Iris pigment epithelial cell (primary cell): Measurements from ENCODE around the gene COMMD1.
A peak's percentile ranks its signal among the peaks of the same experiment; 100 is the strongest.
"Not testable (repeated sequence)": the region's sequence is repeated elsewhere in the genome, so short reads cannot be mapped to it uniquely, and the experiment has no call there.

Source experiments
- DNase-seq: peaks from one replicate; pipeline ENCODE4 v3.0.0-alpha.2; 2011; ENCODE audit warnings: low read depth

The COMMD1 gene

DNA sequence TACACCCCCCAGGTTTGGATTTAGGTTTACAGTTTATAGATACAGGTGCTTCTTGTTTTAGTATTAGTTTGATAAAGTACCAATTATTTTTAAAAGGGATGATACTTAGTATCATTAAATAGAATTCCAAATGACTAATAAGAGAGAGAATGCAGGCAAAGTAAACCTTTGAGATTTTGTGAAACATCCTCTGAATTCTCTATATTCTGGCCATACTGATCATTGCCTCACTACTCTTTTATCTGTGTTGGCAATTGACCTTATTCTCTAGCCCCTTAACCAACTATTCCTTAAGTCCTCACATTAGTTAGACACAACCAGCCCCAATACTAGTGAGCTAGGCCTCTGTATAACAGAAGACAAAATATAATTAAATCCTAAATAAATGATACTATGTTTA is 125.4 kb downstream of the COMMD1 start:
- peak; percentile 6 for DNase-seq

DNA sequence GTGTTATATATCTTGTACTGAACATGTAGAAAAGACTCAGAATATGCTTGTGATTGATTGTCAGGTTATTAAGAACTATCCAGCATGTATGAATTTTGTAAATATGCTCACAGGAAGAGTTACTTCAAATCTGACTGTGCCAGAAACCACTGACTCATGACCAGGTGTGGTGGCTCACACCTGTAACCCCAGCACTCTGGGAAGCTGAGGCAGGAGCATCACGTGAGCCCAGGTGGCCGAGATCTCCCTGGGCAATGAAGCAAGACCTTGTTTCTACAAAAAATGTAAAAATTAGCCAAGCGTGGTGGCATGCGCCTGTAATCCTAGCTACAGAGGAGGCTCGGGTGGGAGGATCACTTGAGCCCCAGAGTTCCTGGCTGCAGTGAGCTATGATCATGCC is 126.6 kb downstream of the COMMD1 start:
- DNase-seq, result no peak

DNA sequence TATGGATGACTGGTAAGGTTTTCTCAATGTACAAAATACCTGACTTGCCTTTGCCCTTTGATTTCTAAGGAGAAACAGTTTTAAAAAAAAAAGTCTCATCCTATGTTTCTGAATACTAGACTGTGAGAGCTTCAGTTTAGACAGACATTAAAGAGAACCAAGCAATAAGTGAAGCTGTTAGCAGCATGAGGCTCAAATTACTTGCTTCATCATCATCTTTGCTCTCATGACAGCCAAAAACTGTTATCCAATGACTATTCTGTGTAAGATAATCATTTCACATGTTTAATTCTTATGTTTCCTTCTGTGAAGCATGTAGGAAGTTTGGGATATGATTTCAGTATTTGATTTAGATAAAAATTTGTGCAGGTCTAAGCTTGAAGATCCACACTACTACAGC is 129.2 kb downstream of the COMMD1 start:
- peak; percentile 7 for DNase-seq

DNA sequence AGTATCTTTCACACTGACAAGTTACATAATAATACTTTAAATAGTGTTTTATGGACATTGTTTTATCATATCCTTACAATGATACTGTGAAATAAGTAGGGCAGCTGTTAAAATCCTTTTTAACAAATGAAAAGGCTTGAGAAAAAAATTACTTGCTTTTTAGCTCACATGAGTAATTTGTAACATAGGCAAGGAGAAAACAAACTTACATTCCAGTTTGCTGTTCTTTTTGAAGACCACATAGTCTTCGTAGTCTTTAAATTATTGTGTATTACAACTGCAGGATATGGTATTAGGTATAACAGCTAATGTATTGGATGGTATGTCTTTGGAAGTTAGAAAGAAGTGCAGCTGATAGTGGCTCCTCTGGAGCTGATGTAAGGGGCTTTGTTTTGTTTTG is 130.8 kb downstream of the COMMD1 start:
- no peak for DNase-seq

DNA sequence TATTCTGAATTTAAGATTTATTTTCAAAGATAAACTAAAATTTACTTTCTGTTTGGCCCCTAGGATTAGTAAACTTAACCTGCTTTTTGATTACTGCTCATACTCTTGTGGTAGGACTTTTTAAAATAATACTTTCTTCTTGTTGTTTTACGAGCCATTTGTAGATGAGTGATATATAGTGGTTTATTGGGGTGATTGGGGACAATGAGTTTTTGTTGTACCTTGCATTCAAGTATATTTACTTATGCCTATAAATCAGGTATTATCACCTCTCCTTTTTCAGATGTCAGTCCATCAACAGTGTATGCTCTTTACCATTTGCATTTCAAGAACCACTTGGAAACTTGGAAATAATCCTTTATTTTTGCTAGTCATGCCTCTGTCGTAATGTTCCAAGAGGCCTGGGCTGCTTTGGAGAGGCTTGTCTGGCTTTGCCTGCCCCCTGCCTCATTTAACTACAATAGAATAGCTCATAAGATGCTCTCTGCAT is 131.3 kb downstream of the COMMD1 start:
- no peak for DNase-seq

DNA sequence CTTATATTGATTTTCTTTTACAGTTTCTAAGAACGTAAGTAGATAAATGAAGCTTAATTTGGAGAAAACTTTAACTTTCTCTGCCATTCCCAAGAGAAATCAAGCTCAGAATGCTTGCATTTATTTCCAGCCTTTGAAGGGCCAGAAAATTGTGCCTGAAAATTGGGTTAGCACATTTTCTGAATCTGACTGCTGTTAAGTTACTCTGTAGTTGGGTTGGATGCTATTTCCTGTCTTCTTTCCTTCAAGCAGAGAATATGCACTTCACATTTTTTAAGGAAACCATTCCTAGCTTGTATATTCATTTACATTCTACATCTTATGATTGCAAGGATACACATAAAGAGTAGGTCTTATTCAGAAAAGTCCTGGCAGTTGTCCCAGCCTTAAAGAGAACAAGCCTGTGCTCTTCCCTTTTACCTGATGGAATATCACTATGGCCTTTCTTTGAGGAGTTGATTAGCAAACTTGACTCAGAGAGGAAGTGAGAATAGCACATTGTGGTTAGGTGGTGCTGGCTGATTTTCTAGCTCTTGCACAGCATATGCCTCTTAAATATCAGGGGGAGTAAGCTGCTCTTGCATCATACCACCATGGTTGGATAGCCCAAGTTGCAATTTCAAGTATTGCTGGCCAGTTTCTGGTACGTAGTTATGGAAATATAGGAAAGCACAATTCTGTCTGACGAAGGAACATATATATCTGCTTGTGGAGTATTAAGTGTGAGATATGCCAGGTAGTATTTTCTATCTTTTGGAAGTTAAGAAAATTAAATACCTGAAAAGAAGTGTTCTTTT is 133.7 kb downstream of the COMMD1 start:
- DNase-seq, result peak; percentile 92

DNA sequence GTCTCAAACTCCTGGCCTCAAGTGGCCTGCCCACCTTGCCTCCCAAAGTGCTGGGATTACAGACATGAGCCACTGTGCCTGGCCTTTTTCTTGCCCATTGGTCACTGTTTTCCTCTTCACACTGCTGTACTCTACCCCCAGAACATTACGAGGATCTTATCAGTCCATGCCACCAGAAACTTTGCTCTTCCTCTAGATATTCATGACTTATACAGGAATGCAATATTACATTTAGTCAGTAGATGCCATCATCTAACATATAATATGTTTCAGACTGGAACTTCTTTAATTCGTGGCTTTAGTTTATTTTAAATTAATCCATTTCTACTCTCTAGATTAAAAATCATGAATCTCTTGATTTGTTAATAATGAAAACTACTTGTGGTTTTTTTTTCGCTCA is 135.5 kb downstream of the COMMD1 start:
- no peak for DNase-seq

DNA sequence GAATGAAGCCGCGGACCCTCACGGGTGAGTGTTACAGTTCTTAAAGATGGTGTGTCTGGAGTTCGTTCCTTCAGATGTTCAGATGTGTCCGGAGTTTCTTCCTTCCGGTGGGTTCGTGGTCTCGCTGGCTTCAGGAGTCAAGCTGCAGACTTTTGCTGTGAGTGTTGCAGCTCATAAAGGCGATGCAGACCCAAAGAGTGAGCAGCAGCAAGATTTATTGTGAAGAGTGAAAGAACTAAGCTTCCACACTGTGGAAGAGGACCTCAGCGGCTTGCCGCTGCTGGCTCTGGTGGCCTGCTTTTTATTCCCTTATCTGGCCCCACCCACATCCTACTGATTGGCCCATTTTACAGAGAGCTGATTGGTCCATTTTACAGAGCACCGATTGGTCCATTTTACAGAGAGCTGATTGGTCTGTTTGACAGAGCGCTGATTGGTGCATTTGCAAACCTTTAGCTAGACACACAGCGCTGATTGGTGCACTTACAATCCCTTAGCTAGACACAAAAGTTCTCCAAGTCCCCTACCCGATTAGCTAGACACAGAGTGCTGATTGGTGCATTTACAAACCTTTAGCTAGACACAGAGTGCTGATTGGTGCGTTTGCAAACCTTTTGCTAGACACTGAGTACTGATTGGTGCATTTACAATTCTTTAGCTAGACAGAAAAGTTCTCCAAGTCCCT is 136.4 kb downstream of the COMMD1 start:
- DNase-seq, result not testable (repeated sequence)

DNA sequence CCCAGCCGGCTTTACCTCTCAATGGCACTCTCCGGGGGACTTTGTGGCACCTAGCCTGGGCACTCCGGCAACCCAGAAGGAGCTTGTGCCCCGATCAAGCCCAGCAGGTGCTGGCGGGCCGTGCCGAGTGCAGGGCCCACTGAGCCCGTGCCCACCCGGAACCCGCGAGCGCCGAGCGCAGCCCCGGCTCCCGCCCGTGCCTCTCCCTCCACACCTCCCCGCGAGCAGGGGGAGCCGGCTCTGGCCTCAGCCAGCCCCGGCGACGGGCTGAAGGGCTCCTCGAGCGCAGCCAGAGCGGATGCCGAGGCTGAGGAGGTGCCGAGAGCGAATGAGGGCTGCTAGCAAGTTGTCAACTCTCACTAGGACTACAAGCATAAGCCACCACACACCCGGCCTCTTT is 136.9 kb downstream of the COMMD1 start:
- DNase-seq, result no peak

DNA sequence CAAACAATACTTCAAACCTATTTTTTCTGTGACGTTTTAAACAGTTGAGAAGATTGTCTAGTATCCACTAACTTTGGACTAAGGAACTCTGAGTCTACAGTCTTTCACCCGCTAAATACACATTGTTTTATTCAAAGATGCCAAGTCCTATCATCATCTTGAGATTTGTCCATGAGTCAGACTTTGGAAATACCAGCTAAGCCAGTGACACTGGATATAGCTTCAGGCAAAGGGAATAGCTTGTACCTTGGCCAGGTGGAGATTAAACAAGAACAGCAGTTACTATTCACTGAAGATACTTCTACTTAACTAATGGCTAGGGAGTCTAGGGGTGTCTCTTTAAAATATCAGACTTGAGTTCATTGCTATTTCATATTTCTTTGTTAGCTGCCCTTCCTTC is 137.5 kb downstream of the COMMD1 start:
- DNase-seq, result peak; percentile 16

DNA sequence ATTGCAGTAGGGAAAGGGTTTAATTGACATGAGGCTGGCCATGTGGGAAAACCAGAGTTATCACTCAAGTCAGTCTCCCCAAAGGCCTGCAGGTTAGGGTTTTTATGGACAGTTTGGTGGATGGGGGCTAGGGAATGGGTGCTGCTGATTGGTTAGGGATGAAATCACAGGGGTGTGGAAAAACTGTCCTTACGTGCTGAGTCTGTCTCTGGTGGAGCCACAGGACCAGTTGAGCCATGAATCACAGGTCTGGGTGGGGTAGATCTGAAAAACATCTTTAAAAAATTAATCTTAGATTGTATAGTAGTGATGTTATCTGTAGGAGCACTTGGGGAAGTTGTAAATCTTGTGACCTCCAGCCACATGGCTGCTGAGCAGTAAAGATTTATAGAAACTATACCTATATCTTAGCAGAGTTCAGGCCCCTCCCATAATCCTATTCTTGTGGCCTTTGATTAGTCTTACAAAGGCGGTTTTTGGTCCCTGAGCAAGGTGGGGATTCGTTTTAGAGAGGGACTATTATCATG is 139.6 kb downstream of the COMMD1 start:
- DNase-seq, result no peak

DNA sequence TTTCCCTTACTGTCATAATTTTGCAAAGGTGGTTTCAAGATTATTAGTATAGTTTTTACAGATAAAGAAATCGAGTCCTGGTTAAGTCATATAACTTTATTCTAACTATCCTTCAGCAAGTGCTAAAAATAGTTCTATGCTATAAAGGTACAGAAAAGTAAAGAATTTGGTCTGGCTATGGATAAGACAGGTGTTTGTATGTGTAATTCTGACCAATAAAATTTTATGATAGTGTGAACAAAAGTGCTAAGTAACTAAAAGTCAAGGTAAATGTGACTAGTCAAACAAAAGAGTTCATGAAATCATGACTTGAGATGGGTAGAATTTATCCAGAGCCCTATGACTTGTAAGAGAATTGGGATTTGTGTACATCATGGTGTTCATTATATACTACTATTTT is 140.7 kb downstream of the COMMD1 start:
- DNase-seq, result no peak

DNA sequence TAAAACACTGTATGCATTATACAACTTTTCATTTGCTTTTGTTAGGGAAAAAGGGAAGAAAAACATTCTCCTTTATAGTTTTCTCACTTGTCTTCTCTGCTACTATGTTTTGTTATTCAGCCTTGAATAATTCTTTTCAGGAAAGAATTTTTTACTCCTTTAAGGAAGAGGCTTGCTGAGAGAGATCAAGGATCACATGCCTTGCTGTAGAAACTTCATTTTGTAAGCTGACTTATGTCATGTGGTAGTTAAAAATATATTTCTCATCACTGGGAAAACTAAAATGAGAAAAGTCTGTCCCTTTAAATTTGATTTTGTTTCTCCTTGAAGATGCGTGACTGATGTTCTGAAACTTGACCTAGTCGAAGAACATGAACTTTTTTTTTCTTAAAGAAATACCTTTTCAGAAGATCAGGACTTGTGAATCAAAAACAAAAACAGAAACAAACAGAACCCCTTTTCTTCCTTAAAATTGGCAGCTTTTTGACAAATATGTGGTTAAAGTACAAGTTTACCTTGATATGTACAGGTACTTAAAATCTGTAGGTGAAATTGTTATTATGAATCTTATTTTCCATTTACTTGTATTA is 145.1 kb downstream of the COMMD1 start:
- DNase-seq, result no peak

DNA sequence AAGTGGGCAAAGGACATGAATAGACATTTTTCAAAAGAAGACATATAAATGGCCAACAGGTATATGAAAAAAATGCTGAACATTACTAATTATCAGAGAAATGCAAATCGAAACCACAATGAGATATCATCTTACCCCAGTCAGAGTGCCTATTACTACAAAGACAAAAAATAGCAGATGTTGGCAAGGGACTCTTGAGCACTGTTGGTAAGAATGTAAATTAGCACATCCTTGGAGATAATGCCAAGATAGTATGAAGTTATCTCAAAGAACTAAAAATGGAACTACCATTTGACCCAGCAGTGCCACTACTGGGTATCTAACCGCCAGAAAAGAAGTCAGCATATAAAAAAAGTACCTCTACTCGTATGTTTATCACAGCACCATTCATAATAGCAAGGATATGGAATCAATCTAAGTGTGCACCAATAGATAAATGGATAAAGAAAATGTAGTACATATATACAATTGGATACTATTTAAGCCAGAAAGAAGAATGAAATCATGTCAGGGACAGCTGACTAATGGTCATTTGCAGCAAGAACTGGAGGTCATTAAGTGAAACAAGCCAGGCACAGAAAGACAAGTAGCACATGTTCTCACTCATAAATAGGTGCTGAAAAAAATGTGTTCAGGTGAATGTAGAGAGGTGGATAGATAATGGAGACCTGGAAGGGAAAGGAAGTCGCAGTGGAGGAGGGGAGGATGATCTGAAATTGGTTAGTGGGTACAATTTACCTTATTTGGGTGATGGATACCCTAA is 148.7 kb downstream of the COMMD1 start:
- DNase-seq, result no peak

DNA sequence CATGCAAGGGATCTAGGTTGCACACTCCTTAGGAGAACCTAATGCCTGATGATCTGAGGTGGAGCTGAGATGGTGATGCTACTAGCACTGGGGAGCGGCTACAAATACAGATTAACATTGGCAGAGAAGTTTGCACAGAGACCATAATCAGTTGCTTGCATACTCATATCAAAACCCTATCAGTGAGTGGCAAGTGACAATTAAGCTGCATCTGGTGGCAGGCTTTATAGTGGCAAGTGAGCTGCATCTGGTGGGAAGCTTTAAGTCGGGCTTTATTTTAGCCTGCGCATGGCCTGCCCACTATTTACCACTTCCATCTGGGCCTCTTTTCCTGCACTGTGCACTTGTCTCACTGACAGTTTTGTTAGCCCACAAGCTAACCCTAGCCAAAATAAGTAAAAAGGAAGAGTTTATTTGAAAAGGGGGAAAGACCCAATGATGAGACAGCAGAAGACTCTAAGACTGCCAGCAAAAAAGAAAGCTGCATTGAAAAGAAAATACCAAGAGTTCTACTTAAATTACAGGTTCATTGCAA is 149.5 kb downstream of the COMMD1 start:
- no peak for DNase-seq

DNA sequence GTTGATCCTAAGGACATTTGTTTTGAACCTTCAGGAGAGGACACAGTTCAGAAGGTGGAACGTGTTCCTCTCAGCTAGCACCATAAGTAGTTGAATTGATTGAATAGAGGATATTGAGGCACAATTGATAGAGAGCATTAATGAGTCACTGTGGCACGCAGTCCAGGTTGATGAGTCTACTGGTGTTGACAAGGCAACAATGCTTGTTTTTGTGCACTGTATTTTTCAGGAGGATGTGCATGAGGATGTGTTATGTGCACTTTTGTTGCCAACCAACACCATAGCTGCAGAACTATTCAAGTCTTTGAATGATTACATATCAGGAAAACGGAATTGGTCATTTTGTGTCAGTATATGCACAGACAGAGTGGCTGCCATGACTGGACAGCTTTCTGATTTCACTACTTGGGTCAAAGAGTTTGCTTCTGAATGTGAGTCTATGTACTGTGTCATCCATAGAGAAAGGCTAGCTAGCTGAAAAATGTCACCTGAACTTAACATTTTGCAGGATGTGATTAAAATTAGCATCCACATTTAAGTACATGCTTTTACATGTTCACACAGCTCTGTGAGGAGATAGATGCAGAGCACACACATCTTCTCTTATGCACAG is 150.4 kb downstream of the COMMD1 start:
- no peak for DNase-seq

DNA sequence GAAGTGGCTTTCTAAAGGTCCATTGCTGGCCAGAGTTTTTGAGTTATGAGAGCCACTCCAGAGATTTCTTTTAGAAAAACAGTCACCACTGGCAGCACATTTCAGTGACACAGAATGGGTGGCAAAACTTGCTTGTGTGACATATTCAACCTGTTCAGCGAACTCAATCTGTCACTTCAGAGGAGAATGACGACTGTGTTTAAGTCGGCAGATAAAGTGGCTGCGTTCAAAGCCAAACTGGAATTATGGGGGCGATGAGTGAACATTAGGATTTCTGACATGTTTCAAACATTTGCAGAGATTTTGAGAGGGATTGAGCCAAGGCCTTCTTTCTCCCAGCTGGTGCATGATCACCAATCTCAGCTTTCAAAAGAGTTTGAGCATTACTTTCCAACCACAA is 150.9 kb downstream of the COMMD1 start:
- no peak for DNase-seq

DNA sequence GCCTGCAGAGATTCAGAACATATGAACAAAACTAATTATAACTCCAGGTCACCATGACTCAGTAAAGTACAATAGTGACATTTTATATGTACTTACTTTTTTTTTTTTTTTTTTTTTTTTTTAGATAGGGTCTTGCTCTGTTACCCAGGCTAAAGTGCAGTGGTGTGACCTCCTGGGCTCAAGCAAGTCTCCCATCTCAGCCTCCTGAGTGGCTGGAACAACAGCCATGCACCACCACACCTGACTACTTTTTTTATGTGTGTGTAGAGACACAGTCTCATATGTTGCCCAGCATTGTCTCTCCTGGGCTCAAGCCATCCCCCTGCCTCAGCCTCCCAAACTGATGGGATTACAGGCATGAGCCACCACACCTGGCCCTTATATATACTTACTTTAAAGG is 159.8 kb downstream of the COMMD1 start:
- DNase-seq, result no peak

DNA sequence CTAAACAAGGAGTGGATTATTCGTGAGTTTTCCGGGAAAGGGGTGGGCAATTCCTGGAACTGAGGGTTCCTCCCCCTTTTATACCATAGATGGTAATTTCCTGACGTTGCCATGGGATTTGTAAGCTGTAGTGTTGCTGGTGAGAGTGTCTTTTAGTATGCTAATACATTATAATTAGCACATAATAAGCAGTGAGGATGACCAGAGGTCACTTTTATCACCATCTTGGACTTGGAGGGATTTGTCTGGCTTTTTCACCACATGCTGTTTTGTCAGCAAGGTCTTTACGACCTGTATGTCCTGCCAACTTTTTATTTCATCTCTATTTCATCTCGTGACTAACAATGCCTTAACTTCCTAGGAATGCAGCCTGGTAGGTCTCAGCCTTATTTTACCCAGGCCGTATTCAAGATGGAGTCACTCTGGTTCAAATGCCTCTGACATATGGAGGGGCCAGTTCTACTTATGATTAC is 165.7 kb downstream of the COMMD1 start:
- DNase-seq, result peak; percentile 7

DNA sequence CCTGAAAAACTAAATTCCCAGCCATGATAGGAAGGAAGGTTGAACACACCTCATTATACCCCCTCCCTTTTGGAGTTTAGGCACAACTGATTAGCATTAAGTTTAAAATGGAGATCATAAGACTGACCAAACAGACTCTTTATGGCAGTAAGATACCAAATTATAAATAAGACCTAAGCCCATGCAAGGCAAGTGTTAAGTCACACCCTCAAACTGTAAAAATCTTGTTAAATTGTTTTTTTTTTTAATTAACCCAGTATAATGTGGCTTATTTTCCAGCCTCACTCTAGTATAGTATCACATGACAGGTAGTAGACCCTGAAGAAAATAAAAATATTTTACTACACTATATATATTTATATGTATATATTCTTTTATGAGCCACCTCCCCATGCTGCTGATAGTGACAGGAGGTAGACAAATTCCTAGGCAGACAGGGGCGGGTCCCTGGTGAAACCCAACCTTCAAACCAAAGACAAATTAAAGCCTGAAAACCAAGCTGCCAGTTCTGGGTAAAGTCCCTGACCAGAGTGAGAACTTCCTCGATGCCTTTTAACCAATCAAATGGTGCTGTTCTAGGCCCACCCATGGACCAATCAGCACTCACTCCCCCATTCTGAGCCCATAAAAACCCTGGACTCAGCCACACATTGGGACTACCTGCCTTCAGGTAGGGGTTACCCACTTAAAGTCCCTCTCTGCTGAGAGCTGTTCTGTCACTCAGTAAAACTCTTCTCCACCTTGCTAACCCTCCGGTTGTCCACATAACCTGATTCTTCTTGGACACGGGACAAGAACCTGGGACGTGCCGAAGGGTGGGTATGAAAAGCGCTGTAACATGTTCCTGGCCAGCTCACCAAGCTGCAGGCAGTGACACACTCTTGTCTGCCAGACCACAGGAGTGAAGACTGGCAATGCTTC is 166.5 kb downstream of the COMMD1 start:
- DNase-seq, result no peak
